ENCODE data around the gene KRTAP21-1.
A peak's percentile ranks its signal among the peaks of the same experiment; 100 is the strongest.
"Not testable (repeated sequence)": the region's sequence is repeated elsewhere in the genome, so short reads cannot be mapped to it uniquely, and the experiment has no call there.

KRTAP21-1 gene

GRCh38 chr21:30755328-30755727 is at the start of gene KRTAP21-1:
KRTAP21-1 (minus strand) TSS chr21:30755428; CDS start chr21:30755378, 50 bp downstream.
- not testable (repeated sequence) for DNase-seq (ENCODE audit: low read depth)

DNA sequence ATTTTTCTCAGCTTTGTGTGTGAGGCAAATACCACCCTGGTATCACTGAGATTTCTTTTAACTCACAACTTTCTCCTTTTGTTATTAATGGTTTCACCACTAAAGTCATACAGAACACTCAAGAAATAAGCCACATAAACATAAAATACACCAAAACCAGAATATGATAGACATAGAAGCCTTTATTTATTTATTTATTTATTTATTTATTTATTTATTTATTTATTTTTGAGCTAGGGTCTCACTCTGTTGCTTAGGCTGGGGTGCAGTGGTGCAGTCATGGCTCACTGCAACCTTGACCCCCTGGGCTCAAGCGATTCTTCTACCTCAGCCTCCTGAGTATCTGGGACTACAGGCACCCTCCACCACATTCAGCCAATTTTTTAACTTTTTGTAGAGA is 45.4 kb upstream of the KRTAP21-1 start:
- DNase-seq (ENCODE audit: low read depth): no peak

DNA sequence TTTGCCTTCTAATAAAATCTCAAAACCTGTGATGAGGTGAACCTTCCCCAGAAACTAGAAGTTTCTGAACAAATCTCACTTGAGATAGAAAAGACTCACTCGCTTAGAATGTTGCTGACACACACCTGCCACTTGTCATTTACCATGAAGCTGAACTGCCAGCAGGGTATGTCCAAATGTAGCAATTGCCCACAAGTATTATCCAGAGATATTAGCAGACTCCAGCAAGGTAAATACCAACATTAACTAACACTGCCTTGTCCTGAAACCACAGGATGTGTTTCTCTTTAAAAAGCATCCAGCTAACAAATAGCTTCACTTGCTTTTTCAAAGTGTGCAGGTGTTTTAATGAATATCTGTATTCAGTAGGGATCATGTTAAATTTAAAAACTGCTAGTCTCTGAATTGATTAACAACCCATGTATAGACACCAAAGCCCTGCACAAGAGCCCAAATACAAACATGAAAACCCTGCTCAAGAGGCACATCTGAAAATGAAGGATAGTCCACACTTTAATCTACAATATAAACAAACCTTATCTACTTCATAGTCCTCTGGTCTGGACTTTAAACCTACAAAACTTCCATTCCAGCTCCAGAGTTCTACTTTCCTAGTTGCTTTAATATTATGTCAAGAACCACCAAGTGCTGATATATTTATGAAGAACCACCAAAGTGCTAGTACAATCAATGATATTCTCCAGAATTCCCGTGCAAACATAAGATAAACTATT is 38.5 kb upstream of the KRTAP21-1 start:
- no peak for DNase-seq (ENCODE audit: low read depth)

GRCh38 chr21:30779249-30779648 is 24.0 kb upstream of the KRTAP21-1 start:
- no peak for DNase-seq (ENCODE audit: low read depth)

DNA sequence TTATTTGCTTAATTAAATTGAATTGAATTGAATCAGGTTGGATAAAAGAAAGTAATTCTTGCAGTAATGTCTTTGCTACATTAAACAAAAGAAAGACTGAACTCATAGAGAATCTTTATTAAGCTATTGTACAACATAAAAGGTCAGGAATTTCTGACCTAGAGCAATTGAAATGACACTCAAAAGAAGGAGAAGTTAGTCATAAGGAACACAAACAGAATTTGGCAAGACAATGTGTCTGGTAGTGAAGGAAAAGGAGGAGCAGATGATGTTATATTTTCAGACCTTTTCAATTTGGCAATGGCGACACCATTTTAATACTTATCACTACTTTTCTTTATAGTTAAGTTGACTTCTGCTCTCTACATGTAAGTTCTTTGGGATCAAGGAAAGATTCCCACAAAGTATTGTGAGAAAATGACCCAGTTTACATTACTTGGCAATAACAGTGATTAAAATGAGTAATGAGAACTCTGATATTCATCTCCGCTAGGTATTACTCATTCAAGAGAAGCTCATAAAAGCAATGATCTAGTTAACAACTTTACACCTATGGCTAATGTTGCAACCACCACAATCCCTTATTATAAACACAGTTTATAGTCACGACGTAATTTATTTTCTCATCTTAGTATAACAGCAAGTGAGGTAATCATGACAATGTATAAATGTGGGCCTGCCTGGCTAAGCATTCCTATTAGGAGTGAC is 14.7 kb upstream of the KRTAP21-1 start:
- DNase-seq (ENCODE audit: low read depth): no peak

DNA sequence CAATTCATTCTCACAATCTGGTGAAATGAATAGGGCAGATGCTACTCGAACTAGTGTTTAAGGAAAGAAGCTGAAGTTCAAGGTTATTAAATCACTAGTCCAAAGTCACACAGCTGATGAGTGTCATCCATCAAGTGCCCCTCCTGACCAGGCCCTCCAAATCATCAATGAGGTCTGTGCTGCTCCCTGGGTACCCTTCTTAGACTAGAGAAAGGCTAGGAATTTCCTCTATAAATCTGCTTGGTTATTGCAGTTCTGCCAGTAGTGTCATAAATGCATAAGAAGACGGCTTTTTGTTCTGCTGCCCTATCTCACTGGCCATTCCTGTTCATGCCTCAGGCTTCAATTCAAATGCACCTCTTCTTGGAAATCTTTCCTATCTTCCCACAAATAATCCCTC is 5.5 kb upstream of the KRTAP21-1 start:
- DNase-seq (ENCODE audit: low read depth): no peak

DNA sequence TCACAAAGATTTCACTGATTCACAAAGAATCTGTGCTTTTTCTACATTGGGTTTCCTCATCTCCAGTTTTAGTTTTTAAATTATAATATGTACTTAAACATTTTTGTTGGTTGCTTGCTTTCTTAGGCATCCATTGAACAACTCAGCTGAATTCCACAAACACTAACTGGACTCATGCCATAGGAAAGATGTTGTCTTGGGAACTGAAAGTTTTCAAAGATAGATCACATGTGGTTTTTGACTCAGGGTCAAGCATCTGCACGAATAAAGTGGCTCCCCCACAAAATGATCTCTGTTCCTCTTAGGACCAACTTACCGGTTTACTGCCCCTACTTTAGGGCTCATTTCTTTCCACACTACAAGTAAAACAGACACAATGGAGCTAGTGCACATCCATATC is 3.1 kb upstream of the KRTAP21-1 start:
- no peak for DNase-seq (ENCODE audit: low read depth)

DNA sequence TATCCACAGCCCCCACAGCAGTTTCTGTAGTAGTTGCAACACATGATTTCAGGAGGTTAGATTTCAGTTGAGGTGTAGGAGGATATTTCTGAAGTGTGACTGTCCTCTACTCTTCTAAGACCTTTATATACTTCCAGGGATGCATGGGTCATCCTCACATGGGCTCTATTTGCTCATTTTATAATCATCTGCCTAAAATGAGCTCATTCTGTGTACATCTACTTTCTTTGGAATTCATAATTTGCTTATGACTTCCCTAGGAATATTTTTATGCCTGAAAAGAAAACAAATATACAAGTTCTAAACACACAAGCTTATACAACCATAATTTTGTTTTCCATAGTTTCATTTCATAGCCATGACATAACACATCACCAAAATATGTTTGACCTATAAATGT is 8.1 kb downstream of the KRTAP21-1 start, which contains the start of gene KRTAP21-2:
KRTAP21-2 (minus strand) TSS at position 101 of the 400 bp plus-strand sequence; CDS start at position 44, 57 bp downstream.
- no peak for DNase-seq (ENCODE audit: low read depth)

DNA sequence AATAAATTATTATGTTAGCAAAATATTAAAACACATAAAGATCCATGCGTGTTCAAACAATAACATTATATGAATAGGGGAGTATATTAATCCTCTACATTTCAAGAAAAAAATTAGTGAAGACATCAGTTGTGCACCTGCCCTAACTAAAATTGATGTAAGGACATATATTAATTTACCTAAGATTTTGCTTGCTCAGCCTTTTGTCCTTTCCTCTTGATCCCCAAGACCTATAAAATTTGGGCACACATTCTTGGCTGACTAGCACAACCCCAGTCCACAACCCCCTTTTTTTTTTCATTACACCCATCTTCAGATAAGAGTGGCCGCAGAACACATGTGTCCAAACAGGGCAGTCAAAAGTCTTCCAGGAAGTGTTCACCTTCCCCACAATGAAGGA is 14.8 kb downstream of the KRTAP21-1 start:
- DNase-seq (ENCODE audit: low read depth): no peak

GRCh38 chr21:30733026-30733425 is 22.2 kb downstream of the KRTAP21-1 start:
- no peak for DNase-seq (ENCODE audit: low read depth)

GRCh38 chr21:30726726-30727125 is 28.5 kb downstream of the KRTAP21-1 start:
- no peak for DNase-seq (ENCODE audit: low read depth)

DNA sequence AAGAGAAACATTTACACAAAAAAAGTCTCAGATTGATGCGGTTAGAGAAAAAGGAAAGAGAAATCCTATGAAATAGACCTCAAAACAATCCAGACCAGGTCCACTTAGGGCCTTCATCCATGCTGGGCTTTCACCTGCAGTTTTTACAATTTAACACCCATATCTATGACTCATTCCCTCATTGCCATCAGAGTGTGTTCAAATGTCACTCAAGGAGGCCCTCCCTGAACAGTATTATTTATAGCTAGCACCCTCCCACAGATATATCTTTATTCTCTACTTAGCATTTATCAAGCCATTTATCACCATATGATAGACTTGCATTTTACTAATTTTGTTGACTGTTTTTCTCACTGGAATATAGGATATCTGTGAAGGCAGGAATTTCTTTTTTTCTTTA is 35.8 kb downstream of the KRTAP21-1 start:
- no peak for DNase-seq (ENCODE audit: low read depth)

GRCh38 chr21:30718239-30718909 is 36.9 kb downstream of the KRTAP21-1 start, which contains the start of gene KRTAP21-3:
KRTAP21-3 (minus strand) TSS chr21:30718777; CDS start chr21:30718759, 18 bp downstream.
- no peak for DNase-seq (ENCODE audit: low read depth)

GRCh38 chr21:30717105-30717504 is 38.1 kb downstream of the KRTAP21-1 start:
- DNase-seq (ENCODE audit: low read depth): no peak

- DNase-seq (ENCODE audit: low read depth): no peak
Measured at GRCh38 chr21:30714946-30715345, 40.3 kb downstream of the KRTAP21-1 start.

DNA sequence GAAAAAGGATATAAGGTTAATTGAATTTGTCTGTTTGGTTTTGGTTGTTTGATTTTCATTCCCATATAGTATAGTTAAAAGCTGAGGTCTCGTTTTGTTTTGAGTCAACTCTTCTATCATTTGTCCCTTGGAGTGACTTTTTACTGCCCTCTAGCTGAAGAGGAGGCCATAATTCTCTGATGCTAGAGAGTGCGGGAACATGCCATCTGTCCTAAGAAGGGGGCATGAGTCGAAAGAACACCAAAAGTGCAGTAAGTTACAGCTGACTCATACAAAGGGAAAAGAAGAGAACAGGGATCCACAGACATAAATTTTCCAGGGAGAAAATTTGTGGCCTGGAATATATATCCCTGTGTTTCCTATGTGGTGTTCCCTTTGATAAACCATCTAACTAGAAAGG is 40.8 kb downstream of the KRTAP21-1 start:
- no peak for DNase-seq (ENCODE audit: low read depth)

- DNase-seq (ENCODE audit: low read depth): no peak
Measured at GRCh38 chr21:30713766-30714165, 41.5 kb downstream of the KRTAP21-1 start.

GRCh38 chr21:30710499-30710898 is 44.7 kb downstream of the KRTAP21-1 start:
- DNase-seq (ENCODE audit: low read depth): peak; percentile 33

- no peak for DNase-seq (ENCODE audit: low read depth)
Measured at GRCh38 chr21:30707409-30707808, 47.8 kb downstream of the KRTAP21-1 start.

All from stimulated activated CD4-positive, alpha-beta T cell treated with anti-CD3 and anti-CD28 coated beads, Interleukin-2, amount 100 ng/mL, for 4 hours (primary cell).